Liver (tissue), 9 donors: ENCODE results near the gene GLIS1. TPM values are rescaled to one million over a fixed set of nuclear protein-coding genes. Genes with fewer than 3 reads are reported as not detected.

Source experiments
- DNase-seq: peaks from one replicate; pipeline ENCODE4 v3.0.0-alpha.2; 2017; ENCODE audit warnings: low spot score
- H3K27ac ChIP-seq, 2 donors: one replicate each; pipeline ENCODE4 v1.7.0; 2013; ENCODE audit warnings: inconsistent platforms in 2 of 2, low read length in 2 of 2, control low read depth in 1 of 2, low read depth in 1 of 2, mild to moderate bottlenecking in 1 of 2
- H3K27me3 ChIP-seq, 4 donors: one replicate each; pipeline versions ENCODE4 v1.6.1 to v1.7.0; 2013; ENCODE audit warnings: low read length in 3 of 4, inconsistent platforms in 1 of 4, mild to moderate bottlenecking in 1 of 4, moderate library complexity in 1 of 4; ENCODE audit not compliant: control insufficient read depth in 4 of 4, insufficient read depth in 4 of 4
- H3K36me3 ChIP-seq, 4 donors: one replicate each; pipeline versions ENCODE4 v1.6.1 to v1.7.0; 2013; ENCODE audit warnings: low read length in 3 of 4, mild to moderate bottlenecking in 3 of 4, low read depth in 1 of 4, moderate library complexity in 1 of 4; ENCODE audit not compliant: control insufficient read depth in 4 of 4, insufficient read depth in 3 of 4
- H3K4me1 ChIP-seq, 4 donors: one replicate each; pipeline versions ENCODE4 v1.6.1 to v1.7.0; 2013; ENCODE audit warnings: low read length in 3 of 4, mild to moderate bottlenecking in 3 of 4, moderate library complexity in 1 of 4; ENCODE audit not compliant: control insufficient read depth in 4 of 4, insufficient read depth in 4 of 4
- H3K4me3 ChIP-seq, 3 donors: one replicate each; pipeline versions ENCODE4 v1.6.1 to v1.7.0; 2013; ENCODE audit warnings: low read length in 3 of 3, control low read depth in 1 of 3, low read depth in 1 of 3, mild to moderate bottlenecking in 1 of 3
- H3K9ac ChIP-seq, 2 donors: one replicate each; pipeline ENCODE4 v1.7.0; 2013; ENCODE audit warnings: low read length in 2 of 2, mild to moderate bottlenecking in 2 of 2, moderate library complexity in 2 of 2, control low read depth in 1 of 2, low read depth in 1 of 2
- H3K9me3 ChIP-seq, 4 donors: one replicate each; pipeline versions ENCODE4 v1.6.1 to v1.7.0; 2013; ENCODE audit warnings: low read length in 3 of 4; ENCODE audit not compliant: control insufficient read depth in 4 of 4
- EGR1 ChIP-seq, 2 donors: IDR thresholded peaks; 2 replicates each; pipeline ENCODE4 v1.6.1; 2016 to 2018; ENCODE audit warnings: antibody characterized with exemption in 2 of 2, low read depth in 2 of 2
- FOXA1 ChIP-seq: IDR thresholded peaks from 2 replicates; pipeline ENCODE4 v1.6.1; 2016; ENCODE audit warnings: antibody characterized with exemption
- FOXA2 ChIP-seq: IDR thresholded peaks from 2 replicates; pipeline ENCODE4 v1.6.1; 2016; ENCODE audit warnings: antibody characterized with exemption
- GABPA ChIP-seq, 2 donors: IDR thresholded peaks in 1 of 2; conservative IDR thresholded peaks in 1 of 2; 2 replicates each; pipeline ENCODE4 v1.6.1; 2016; ENCODE audit warnings: antibody characterized with exemption in 2 of 2, mild to moderate bottlenecking in 1 of 2, moderate library complexity in 1 of 2
- HNF4A ChIP-seq, 2 donors: conservative IDR thresholded peaks; 2 replicates each; pipeline ENCODE4 v1.6.1; 2016; ENCODE audit warnings: antibody characterized with exemption in 2 of 2, mild to moderate bottlenecking in 2 of 2
- JUND ChIP-seq, 2 donors: IDR thresholded peaks; 2 replicates each; pipeline ENCODE4 v1.6.1; 2016; ENCODE audit warnings: antibody characterized with exemption in 2 of 2
- NR2F2 ChIP-seq: IDR thresholded peaks from 2 replicates; pipeline ENCODE4 v1.6.1; 2016; ENCODE audit warnings: antibody characterized with exemption
- RAD21 ChIP-seq, 2 donors: IDR thresholded peaks; 2 replicates each; pipeline ENCODE4 v1.6.1; 2016; ENCODE audit warnings: antibody characterized with exemption in 2 of 2, mild to moderate bottlenecking in 2 of 2
- RXRA ChIP-seq, 2 donors: IDR thresholded peaks; 2 replicates each; pipeline ENCODE4 v1.6.1; 2017 to 2018; ENCODE audit warnings: antibody characterized with exemption in 2 of 2, mild to moderate bottlenecking in 1 of 2
- SP1 ChIP-seq: IDR thresholded peaks from 2 replicates; pipeline ENCODE4 v1.6.1; 2018; ENCODE audit warnings: antibody characterized with exemption, mild to moderate bottlenecking
- TAF1 ChIP-seq: conservative IDR thresholded peaks from 2 replicates; pipeline ENCODE4 v1.6.1; 2016; ENCODE audit warnings: antibody characterized with exemption, mild to moderate bottlenecking
- YY1 ChIP-seq: IDR thresholded peaks from 2 replicates; pipeline ENCODE4 v1.6.1; 2016; ENCODE audit warnings: antibody characterized with exemption, mild to moderate bottlenecking
- WGBS: extraction: QIAGEN DNeasy Blood & Tissue Kit; methylation state at CpG from one replicate; pipeline ENCODE4 v1.1.7; 2013; 5-methylcytosine and 5-hydroxymethylcytosine counted together
- polyA plus RNA-seq, 2 donors: library from polyadenylated mRNA; stranded (reverse) in 1 of 2; unstranded in 1 of 2; fragments of 200-250 nt in 1 of 2; fragments of >200 nt in 1 of 2; fragmentation: Nextera tagmentation in 1 of 2; extraction: Ambion mirVana in 1 of 2; gene quantifications; one replicate each; pipeline versions ENCODE4 v1.2.1 to v1.2.3, GENCODE V29; 2013 to 2015
- total RNA-seq, 2 donors: library from RNA; depleted of rRNA; stranded (reverse); fragments of >200 nt; gene quantifications; one replicate each; pipeline ENCODE4 v1.2.3, GENCODE V29; 2014
- TF ChIP-seq, protein P1 (sequence below): IDR thresholded peaks from 2 replicates; pipeline ENCODE4 v1.6.1; 2016; ENCODE audit warnings: antibody characterized with exemption, mild to moderate bottlenecking
- TF ChIP-seq, protein P2 (sequence below): IDR thresholded peaks from 2 replicates; pipeline ENCODE4 v1.6.1; 2016; ENCODE audit warnings: antibody characterized with exemption
- TF ChIP-seq, protein P3 (sequence below): IDR thresholded peaks from 2 replicates; pipeline ENCODE4 v1.6.1; 2016; ENCODE audit warnings: antibody characterized with exemption
- TF ChIP-seq, protein P4 (sequence below): fragments of 150-350 bp; IDR thresholded peaks from 2 replicates; pipeline ENCODE4 v1.5.1; 2017; ENCODE audit warnings: improper control_type of control experiment, low read depth, low read length; ENCODE audit not compliant: missing input control
- TF ChIP-seq, protein P5 (sequence below): IDR thresholded peaks from 2 replicates; pipeline ENCODE4 v1.6.1; 2016; ENCODE audit warnings: antibody characterized with exemption
- donor health status: healthy.
- donor health status: healthy.
- donor health status: healthy.
- donor health status: healthy.
- donor health status: healthy.

GLIS1 gene
- total and polyA plus RNA-seq, 4 donors, result under 0.01 to 0.05 TPM; not detected in 2

DNA sequence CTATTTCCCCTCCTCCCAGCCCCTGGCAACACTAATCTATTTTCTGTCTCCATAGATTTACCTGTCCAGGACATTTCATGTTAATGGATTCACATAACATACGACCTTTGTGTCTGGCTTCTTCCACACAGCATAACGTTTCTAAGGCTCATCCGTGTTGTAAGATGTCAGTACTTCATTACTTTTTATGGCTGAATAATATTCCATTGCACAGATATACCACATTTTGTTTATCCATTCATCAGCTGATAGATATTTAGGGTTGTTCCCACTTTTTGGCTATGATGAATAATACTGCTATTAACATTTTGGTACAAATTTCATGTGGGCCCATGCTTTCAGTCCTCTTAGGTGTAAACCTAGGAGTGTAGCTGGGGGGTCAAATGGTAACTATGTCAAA, 38.2 kb downstream of the GLIS1 start:
- DNase-seq, result no peak
- no peak overlapping the region for H3K4me3 ChIP-seq
- H3K27me3 ChIP-seq, result no peaks in the 10 kb centered on the region
- no peaks in the 10 kb centered on the region for H3K9me3 ChIP-seq
- WGBS, result 89% methylated on average over 3 of the region's 3 CpGs
- no peak for TF ChIP-seq FOXA2
- TF ChIP-seq, protein P1, sequence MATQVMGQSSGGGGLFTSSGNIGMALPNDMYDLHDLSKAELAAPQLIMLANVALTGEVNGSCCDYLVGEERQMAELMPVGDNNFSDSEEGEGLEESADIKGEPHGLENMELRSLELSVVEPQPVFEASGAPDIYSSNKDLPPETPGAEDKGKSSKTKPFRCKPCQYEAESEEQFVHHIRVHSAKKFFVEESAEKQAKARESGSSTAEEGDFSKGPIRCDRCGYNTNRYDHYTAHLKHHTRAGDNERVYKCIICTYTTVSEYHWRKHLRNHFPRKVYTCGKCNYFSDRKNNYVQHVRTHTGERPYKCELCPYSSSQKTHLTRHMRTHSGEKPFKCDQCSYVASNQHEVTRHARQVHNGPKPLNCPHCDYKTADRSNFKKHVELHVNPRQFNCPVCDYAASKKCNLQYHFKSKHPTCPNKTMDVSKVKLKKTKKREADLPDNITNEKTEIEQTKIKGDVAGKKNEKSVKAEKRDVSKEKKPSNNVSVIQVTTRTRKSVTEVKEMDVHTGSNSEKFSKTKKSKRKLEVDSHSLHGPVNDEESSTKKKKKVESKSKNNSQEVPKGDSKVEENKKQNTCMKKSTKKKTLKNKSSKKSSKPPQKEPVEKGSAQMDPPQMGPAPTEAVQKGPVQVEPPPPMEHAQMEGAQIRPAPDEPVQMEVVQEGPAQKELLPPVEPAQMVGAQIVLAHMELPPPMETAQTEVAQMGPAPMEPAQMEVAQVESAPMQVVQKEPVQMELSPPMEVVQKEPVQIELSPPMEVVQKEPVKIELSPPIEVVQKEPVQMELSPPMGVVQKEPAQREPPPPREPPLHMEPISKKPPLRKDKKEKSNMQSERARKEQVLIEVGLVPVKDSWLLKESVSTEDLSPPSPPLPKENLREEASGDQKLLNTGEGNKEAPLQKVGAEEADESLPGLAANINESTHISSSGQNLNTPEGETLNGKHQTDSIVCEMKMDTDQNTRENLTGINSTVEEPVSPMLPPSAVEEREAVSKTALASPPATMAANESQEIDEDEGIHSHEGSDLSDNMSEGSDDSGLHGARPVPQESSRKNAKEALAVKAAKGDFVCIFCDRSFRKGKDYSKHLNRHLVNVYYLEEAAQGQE, result no peak
- no peak for TF ChIP-seq GABPA (IDR thresholded peaks at IDR 0.05 in 1 of 2, conservative IDR thresholded peaks at IDR 0.05 in 1 of 2)
- TF ChIP-seq NR2F2, result no peak
- TF ChIP-seq, protein P2, sequence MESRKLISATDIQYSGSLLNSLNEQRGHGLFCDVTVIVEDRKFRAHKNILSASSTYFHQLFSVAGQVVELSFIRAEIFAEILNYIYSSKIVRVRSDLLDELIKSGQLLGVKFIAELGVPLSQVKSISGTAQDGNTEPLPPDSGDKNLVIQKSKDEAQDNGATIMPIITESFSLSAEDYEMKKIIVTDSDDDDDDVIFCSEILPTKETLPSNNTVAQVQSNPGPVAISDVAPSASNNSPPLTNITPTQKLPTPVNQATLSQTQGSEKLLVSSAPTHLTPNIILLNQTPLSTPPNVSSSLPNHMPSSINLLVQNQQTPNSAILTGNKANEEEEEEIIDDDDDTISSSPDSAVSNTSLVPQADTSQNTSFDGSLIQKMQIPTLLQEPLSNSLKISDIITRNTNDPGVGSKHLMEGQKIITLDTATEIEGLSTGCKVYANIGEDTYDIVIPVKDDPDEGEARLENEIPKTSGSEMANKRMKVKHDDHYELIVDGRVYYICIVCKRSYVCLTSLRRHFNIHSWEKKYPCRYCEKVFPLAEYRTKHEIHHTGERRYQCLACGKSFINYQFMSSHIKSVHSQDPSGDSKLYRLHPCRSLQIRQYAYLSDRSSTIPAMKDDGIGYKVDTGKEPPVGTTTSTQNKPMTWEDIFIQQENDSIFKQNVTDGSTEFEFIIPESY, result no peak
- no peak for TF ChIP-seq EGR1 (IDR thresholded peaks at IDR 0.05; ENCODE audit: low read depth in 2 of 2)
- TF ChIP-seq SP1, result no peak
- no peaks in the 10 kb centered on the region for H3K4me1 ChIP-seq
- H3K27ac ChIP-seq, result no peak overlapping the region
- H3K36me3 ChIP-seq, result no peaks in the 10 kb centered on the region
- no peak overlapping the region for H3K9ac ChIP-seq

DNA sequence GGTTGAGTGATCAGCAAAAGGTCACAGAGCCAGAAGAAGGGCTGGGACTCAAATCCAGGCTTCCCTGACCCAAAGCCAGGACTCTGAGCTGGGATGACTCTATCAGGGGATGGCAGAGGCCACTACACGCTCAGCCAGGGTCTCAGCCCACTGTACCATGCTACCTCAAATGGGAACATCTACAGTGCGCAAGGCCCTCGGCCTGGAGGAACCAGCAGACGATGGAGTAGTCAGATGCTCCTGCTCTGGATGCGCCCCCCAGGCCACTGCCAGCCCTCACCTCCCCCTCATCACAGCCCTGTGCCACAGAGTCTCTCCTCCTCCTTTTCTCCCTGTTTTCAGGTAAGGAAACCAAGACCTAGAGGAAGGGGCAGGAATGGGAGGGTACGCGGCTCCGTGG, 39.0 kb downstream of the GLIS1 start:
- no peaks in the 10 kb centered on the region for H3K36me3 ChIP-seq
- no peaks in the 10 kb centered on the region for H3K4me1 ChIP-seq
- no peaks in the 10 kb centered on the region for H3K27me3 ChIP-seq
- no peak for DNase-seq
- no peak overlapping the region for H3K9ac ChIP-seq
- H3K4me3 ChIP-seq, result no peak overlapping the region
- no peak overlapping the region for H3K27ac ChIP-seq
- WGBS, result 94% methylated on average over 8 of the region's 8 CpGs
- no peak for TF ChIP-seq RAD21 (IDR thresholded peaks at IDR 0.05)
- no peak for TF ChIP-seq TAF1
- TF ChIP-seq JUND (IDR thresholded peaks at IDR 0.05), result no peak
- no peak for TF ChIP-seq SP1
- TF ChIP-seq NR2F2, result no peak
- no peak for TF ChIP-seq RXRA (IDR thresholded peaks at IDR 0.05)
- TF ChIP-seq, protein P1, result no peak
- TF ChIP-seq HNF4A (conservative IDR thresholded peaks at IDR 0.05), result no peak
- TF ChIP-seq FOXA1, result no peak
- TF ChIP-seq, protein P3, sequence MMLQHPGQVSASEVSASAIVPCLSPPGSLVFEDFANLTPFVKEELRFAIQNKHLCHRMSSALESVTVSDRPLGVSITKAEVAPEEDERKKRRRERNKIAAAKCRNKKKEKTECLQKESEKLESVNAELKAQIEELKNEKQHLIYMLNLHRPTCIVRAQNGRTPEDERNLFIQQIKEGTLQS, result no peak
- no peak for TF ChIP-seq EGR1 (IDR thresholded peaks at IDR 0.05; ENCODE audit: low read depth in 2 of 2)
- TF ChIP-seq, protein P4, sequence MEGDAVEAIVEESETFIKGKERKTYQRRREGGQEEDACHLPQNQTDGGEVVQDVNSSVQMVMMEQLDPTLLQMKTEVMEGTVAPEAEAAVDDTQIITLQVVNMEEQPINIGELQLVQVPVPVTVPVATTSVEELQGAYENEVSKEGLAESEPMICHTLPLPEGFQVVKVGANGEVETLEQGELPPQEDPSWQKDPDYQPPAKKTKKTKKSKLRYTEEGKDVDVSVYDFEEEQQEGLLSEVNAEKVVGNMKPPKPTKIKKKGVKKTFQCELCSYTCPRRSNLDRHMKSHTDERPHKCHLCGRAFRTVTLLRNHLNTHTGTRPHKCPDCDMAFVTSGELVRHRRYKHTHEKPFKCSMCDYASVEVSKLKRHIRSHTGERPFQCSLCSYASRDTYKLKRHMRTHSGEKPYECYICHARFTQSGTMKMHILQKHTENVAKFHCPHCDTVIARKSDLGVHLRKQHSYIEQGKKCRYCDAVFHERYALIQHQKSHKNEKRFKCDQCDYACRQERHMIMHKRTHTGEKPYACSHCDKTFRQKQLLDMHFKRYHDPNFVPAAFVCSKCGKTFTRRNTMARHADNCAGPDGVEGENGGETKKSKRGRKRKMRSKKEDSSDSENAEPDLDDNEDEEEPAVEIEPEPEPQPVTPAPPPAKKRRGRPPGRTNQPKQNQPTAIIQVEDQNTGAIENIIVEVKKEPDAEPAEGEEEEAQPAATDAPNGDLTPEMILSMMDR, result no peak
- TF ChIP-seq, protein P5, sequence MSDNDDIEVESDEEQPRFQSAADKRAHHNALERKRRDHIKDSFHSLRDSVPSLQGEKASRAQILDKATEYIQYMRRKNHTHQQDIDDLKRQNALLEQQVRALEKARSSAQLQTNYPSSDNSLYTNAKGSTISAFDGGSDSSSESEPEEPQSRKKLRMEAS, result no peak
- no peak for TF ChIP-seq YY1
- TF ChIP-seq FOXA2, result no peak
- TF ChIP-seq GABPA (IDR thresholded peaks at IDR 0.05 in 1 of 2, conservative IDR thresholded peaks at IDR 0.05 in 1 of 2), result no peak
- no peaks in the 10 kb centered on the region for H3K9me3 ChIP-seq
